Frontal cortex (tissue), 4 donors: Measurements from ENCODE around the gene POLR2I. TPM values are rescaled to one million over a fixed set of nuclear protein-coding genes. Genes with fewer than 3 reads are reported as not detected.
"Not testable (repeated sequence)": the region's sequence is repeated elsewhere in the genome, so short reads cannot be mapped to it uniquely, and the experiment has no call there.

Experiments used
- DNase-seq, 2 donors: peaks; one replicate each; pipeline ENCODE4 v3.0.0; 2012; ENCODE audit warnings: low spot score in 2 of 2
- FAIRE-seq: peaks from 2 replicates; lab custom pipeline; 2012; peaks lifted over from hg19 to GRCh38; lab: Jason Lieb, UNC
- total RNA-seq: library from RNA; depleted of rRNA; stranded (reverse); fragments of >200 nt; gene quantifications from one replicate; pipeline ENCODE4 v1.2.3, GENCODE V29; 2014
- donor health status: control.
- donor health status: control.
- donor health status: control.

The POLR2I gene
- total RNA-seq, 1 donor from 2014 or later, result 71.3 TPM

- no peak for DNase-seq
- FAIRE-seq, result no peak
These were observed 42.6 kb downstream of the POLR2I start for GRCh38 chr19:36072081-36072480.

DNA sequence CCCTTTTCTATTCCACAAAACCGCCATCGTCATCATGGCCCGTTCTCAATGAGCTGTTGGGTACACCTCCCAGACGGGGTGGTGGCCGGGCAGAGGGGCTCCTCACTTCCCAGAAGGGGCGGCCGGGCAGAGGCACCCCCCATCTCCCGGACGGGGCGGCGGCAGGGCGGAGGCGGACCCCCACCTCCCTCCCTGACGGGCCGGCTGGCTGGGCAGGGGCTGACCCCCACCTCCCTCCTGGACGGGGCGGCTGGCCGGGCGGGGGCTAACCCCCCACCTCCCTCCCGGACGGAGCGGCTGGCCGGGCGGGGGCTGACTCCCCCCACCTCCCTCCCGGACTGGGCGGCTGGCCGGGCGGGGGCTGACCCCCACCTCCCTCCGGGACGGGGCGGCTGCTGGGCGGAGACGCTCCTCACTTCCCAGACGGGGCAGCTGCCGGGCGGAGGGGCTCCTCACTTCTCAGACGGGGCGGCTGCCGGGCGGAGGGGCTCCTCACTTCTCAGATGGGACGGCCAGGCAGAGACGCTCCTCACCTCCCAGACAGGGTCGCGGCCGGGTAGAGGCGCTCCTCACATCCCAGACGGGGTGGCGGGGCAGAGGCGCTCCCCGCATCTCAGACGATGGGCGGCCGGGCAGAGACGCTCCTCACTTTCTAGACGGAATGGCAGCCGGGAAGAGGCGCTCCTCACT, 45.7 kb downstream of the POLR2I start:
- DNase-seq, FAIRE-seq: not testable (repeated sequence)

- DNase-seq (no peak), FAIRE-seq (no peak)
These were observed 47.0 kb downstream of the POLR2I start for GRCh38 chr19:36067681-36068080.

GRCh38 chr19:36064826-36065225, 49.8 kb downstream of the POLR2I start:
- DNase-seq (no peak), FAIRE-seq (no peak)

Other genes starting within 250 kb of the POLR2I start
- 214 TPM for gene APLP1, start 246.3 kb downstream of the POLR2I start, total RNA-seq
- 2.4 TPM for gene NFKBID, start 214.3 kb downstream of the POLR2I start, total RNA-seq
- gene HCST, start 212.3 kb downstream of the POLR2I start, total RNA-seq, result 0.41 TPM
- 2.9 TPM for gene TYROBP, start 206.6 kb downstream of the POLR2I start, total RNA-seq
- gene LRFN3, start 178.5 kb downstream of the POLR2I start, total RNA-seq, result 7.7 TPM
- 13.9 TPM for gene SDHAF1, start 119.7 kb downstream of the POLR2I start, total RNA-seq
- not detected for gene SYNE4, start 106.1 kb downstream of the POLR2I start, total RNA-seq
- 9.0 TPM for gene ALKBH6, start 100.7 kb downstream of the POLR2I start, total RNA-seq
- 24.9 TPM for gene CLIP3, start 82.0 kb downstream of the POLR2I start, total RNA-seq
- 2.9 TPM for gene THAP8, start 60.6 kb downstream of the POLR2I start, total RNA-seq
- gene WDR62, start 60.0 kb downstream of the POLR2I start, total RNA-seq, result 0.82 TPM
- gene OVOL3, start 3.7 kb downstream of the POLR2I start, total RNA-seq, result not detected
- gene TBCB, start 593 bp upstream of the POLR2I start, total RNA-seq, result 496 TPM
- 98.6 TPM for gene CAPNS1, start 25.2 kb upstream of the POLR2I start, total RNA-seq
- gene COX7A1, start 37.6 kb upstream of the POLR2I start, total RNA-seq, result 1.6 TPM
- 19.6 TPM for gene ZNF565, start 99.8 kb upstream of the POLR2I start, total RNA-seq
- gene ZNF146, start 100.2 kb upstream of the POLR2I start, total RNA-seq, result 86.0 TPM